Measurements from ENCODE around the gene PKD2L2. TPM values are rescaled to one million over a fixed set of nuclear protein-coding genes. Genes with fewer than 3 reads are reported as not detected.
"Not testable (repeated sequence)": the region's sequence is repeated elsewhere in the genome, so short reads cannot be mapped to it uniquely, and the experiment has no call there.

The PKD2L2 gene
- total and polyA plus RNA-seq, 5 donors: 0.18 to 0.85 (median 0.52) TPM; not detected in 1

GRCh38 chr5:137959488-137959887 is 70.2 kb downstream of the PKD2L2 start:
- DNase-seq (no peak), ATAC-seq (no peak)
- Histone ChIP-seq H3K27me3 (ENCODE audit: control insufficient read depth, insufficient read depth) (no peaks in the 10 kb centered on the region), H3K9me3 (ENCODE audit: control insufficient read depth, low read length) (no peaks in the 10 kb centered on the region), H3K4me1 (ENCODE audit: control insufficient read depth, insufficient read depth, low read length) (peaks cover 2% of the 10 kb centered on the region), H3K4me3 (ENCODE audit: low read length) (no peak overlapping the region), H3K27ac (ENCODE audit: low read length) (no peak overlapping the region)
- intact Hi-C loops (cut with DNase I): no loop called here
- 65% methylated on average over 4 of the region's 4 CpGs for WGBS

GRCh38 chr5:137960141-137960540 is 70.9 kb downstream of the PKD2L2 start:
- Histone ChIP-seq H3K4me1 (ENCODE audit: control insufficient read depth, insufficient read depth, low read length) (no peaks in the 10 kb centered on the region), H3K4me3 (ENCODE audit: low read length) (no peak overlapping the region), H3K9me3 (ENCODE audit: control insufficient read depth, low read length) (no peaks in the 10 kb centered on the region), H3K27me3 (ENCODE audit: control insufficient read depth, insufficient read depth) (no peaks in the 10 kb centered on the region), H3K27ac (ENCODE audit: low read length) (no peak overlapping the region)
- DNase-seq (no peak), ATAC-seq (no peak)
- intact Hi-C loops (cut with DNase I): no loop called here
- 51% methylated on average over 2 of the region's 2 CpGs for WGBS

GRCh38 chr5:137960819-137961218 is 71.6 kb downstream of the PKD2L2 start:
- H3K9me3 ChIP-seq (ENCODE audit: control insufficient read depth, low read length): no peaks in the 10 kb centered on the region
- H3K4me3 ChIP-seq (ENCODE audit: low read length): no peak overlapping the region
- H3K4me1 ChIP-seq (ENCODE audit: control insufficient read depth, insufficient read depth, low read length): no peaks in the 10 kb centered on the region
- intact Hi-C loops (cut with DNase I): no loop called here
- no peaks in the 10 kb centered on the region for H3K27me3 ChIP-seq (ENCODE audit: control insufficient read depth, insufficient read depth)
- ATAC-seq (no peak), DNase-seq (no peak)
- WGBS: 74% methylated on average over 3 of the region's 3 CpGs
- H3K27ac ChIP-seq (ENCODE audit: low read length): no peak overlapping the region

- DNase-seq; H3K4me3 ChIP-seq (ENCODE audit: low read length); H3K27me3 ChIP-seq (ENCODE audit: control insufficient read depth, insufficient read depth); H3K27ac ChIP-seq (ENCODE audit: low read length); ATAC-seq; H3K4me1 ChIP-seq (ENCODE audit: control insufficient read depth, insufficient read depth, low read length); H3K9me3 ChIP-seq (ENCODE audit: control insufficient read depth, low read length); intact Hi-C loops (cut with DNase I): not testable (repeated sequence)
- WGBS: 100% methylated on average over 3 of the region's 4 CpGs
Observed at GRCh38 chr5:137970384-137970783, 81.1 kb downstream of the PKD2L2 start.

GRCh38 chr5:137975208-137975607 is 86.0 kb downstream of the PKD2L2 start:
- H3K9me3 ChIP-seq (ENCODE audit: control insufficient read depth, low read length): no peaks in the 10 kb centered on the region
- ATAC-seq (no peak), DNase-seq (no peak)
- H3K4me1 ChIP-seq (ENCODE audit: control insufficient read depth, insufficient read depth, low read length): no peaks in the 10 kb centered on the region
- no peak overlapping the region for H3K4me3 ChIP-seq (ENCODE audit: low read length)
- no peak overlapping the region for H3K27ac ChIP-seq (ENCODE audit: low read length)
- no peaks in the 10 kb centered on the region for H3K27me3 ChIP-seq (ENCODE audit: control insufficient read depth, insufficient read depth)
- WGBS: 94% methylated on average over 3 of the region's 3 CpGs
- intact Hi-C loops (cut with DNase I): no loop called here

GRCh38 chr5:137989419-137989818 is 100.2 kb downstream of the PKD2L2 start:
- intact Hi-C loops (cut with DNase I): loop anchor here in 1 of 4 donors (10.0 kb wide), 1 partner anchor 55 kb away; no protein-coding TSS in a partner anchor

More at GRCh38 chr5:137989419-137989818, 100.2 kb downstream of the PKD2L2 start:
- Histone ChIP-seq H3K4me3 (ENCODE audit: low read length) (no peak overlapping the region), H3K4me1 (ENCODE audit: control insufficient read depth, insufficient read depth, low read length) (no peaks in the 10 kb centered on the region), H3K27ac (ENCODE audit: low read length) (no peak overlapping the region), H3K27me3 (ENCODE audit: control insufficient read depth, insufficient read depth) (no peaks in the 10 kb centered on the region), H3K9me3 (ENCODE audit: control insufficient read depth, low read length) (no peaks in the 10 kb centered on the region)
- ATAC-seq: no peak
- DNase-seq: no peak
- 95% methylated on average over 5 of the region's 5 CpGs for WGBS

Other genes starting within 250 kb of the PKD2L2 start
- gene KLHL3, start 153.4 kb upstream of the PKD2L2 start, total RNA-seq: 10 to 100 TPM; 39.6 to 57.7 (median 41.0) TPM
- 13.1 TPM for gene KLHL3, start 153.4 kb upstream of the PKD2L2 start, polyA plus RNA-seq
- gene HNRNPA0, start 135.1 kb upstream of the PKD2L2 start, total RNA-seq: 10 to 100 TPM; 16.7 to 26.7 (median 19.7) TPM
- 19.5 TPM for gene HNRNPA0, start 135.1 kb upstream of the PKD2L2 start, polyA plus RNA-seq
- gene MYOT, start 21.6 kb upstream of the PKD2L2 start, total RNA-seq: 10 to 100 TPM; 11.1 to 14.5 (median 12.8) TPM
- 13.1 TPM for gene MYOT, start 21.6 kb upstream of the PKD2L2 start, polyA plus RNA-seq
- gene FAM13B, start 143.6 kb downstream of the PKD2L2 start, total RNA-seq: 10 to 100 TPM; 34.9 to 71.6 (median 55.2) TPM
- 11.2 TPM for gene FAM13B, start 143.6 kb downstream of the PKD2L2 start, polyA plus RNA-seq
- gene WNT8A, start 194.6 kb downstream of the PKD2L2 start, total RNA-seq: not detected
- not detected for gene WNT8A, start 194.6 kb downstream of the PKD2L2 start, polyA plus RNA-seq
- 1 to 10 TPM; 5.0 to 6.8 (median 6.1) TPM for gene NME5, start 250.0 kb downstream of the PKD2L2 start, total RNA-seq
- 6.1 TPM for gene NME5, start 250.0 kb downstream of the PKD2L2 start, polyA plus RNA-seq

Measured in right cardiac atrium (tissue), 5 donors.